K562 (cell line): Measurements from ENCODE around the gene NCOA4. TPM values are rescaled to one million over a fixed set of nuclear protein-coding genes. Genes with fewer than 3 reads are reported as not detected.

Source experiments
- CHD4 ChIP-seq: fragments of 200-600 bp; sonication (generic); IDR thresholded peaks from 3 replicates; pipeline ENCODE4 v1.6.1; 2012; ENCODE audit warnings: low read depth, mild to moderate bottlenecking, mixed read lengths, low read length, inconsistent platforms; ENCODE audit not compliant: insufficient read depth, insufficient replicate concordance, poor library complexity, severe bottlenecking
- CTCFL ChIP-seq: IDR thresholded peaks from 2 replicates; pipeline ENCODE4 v1.6.1; 2011; ENCODE audit warnings: borderline replicate concordance, low read depth, mild to moderate bottlenecking, moderate library complexity, low read length; ENCODE audit not compliant: insufficient read depth, poor library complexity, severe bottlenecking
- DNMT1 ChIP-seq: fragments of 450-650 bp; IDR thresholded peaks from 2 replicates; pipeline ENCODE4 v1.6.1; 2016; ENCODE audit warnings: antibody characterized with exemption, mild to moderate bottlenecking
- ELF2 ChIP-seq: fragments of 250-450 bp; sonication (Bioruptor Pico); IDR thresholded peaks from 2 replicates; pipeline ENCODE4 v1.5.0; 2021; ENCODE audit warnings: mild to moderate bottlenecking
- FOXJ2 ChIP-seq: fragments of 200-800 bp; sonication (Bioruptor generic); IDR thresholded peaks from 2 replicates; pipeline ENCODE4 v1.6.1; 2016; ENCODE audit warnings: missing genetic modification characterization, missing compliant biosample characterization
- HDAC1 ChIP-seq, 2 experiments: fragments of 450-650 bp; IDR thresholded peaks; 2 replicates each; pipeline ENCODE4 v1.6.1; 2016 to 2017; ENCODE audit warnings: inconsistent platforms in 1 of 2, mild to moderate bottlenecking in 1 of 2, moderate library complexity in 1 of 2
- KDM5B ChIP-seq: fragments of 200-600 bp; sonication (generic); IDR thresholded peaks from 2 replicates; pipeline ENCODE4 v1.6.1; 2012; ENCODE audit warnings: low read depth, mild to moderate bottlenecking, moderate library complexity, low read length, control low read depth, inconsistent platforms; ENCODE audit not compliant: insufficient replicate concordance
- MAZ ChIP-seq, 2 experiments: fragments of 450-650 bp in 1 of 2; sonication (generic) in 1 of 2; formaldehyde crosslinking; IDR thresholded peaks in 1 of 2; conservative IDR thresholded peaks in 1 of 2; 2 replicates each; pipeline versions ENCODE4 v1.4.0 to v1.5.0; 2020; ENCODE audit warnings: mild to moderate bottlenecking in 1 of 2, missing genetic modification reagents in 1 of 2
- NR4A1 ChIP-seq, 2 experiments: fragments of 250-450 bp in 1 of 2; fragments of 450-650 bp in 1 of 2; sonication (Bioruptor Pico) in 1 of 2; IDR thresholded peaks; 2 replicates each; pipeline versions ENCODE4 v1.4.0 to v1.6.1; 2016 to 2020; ENCODE audit warnings: mild to moderate bottlenecking in 2 of 2, missing compliant biosample characterization in 1 of 2, missing genetic modification characterization in 1 of 2, moderate library complexity in 1 of 2
- RBBP5 ChIP-seq: fragments of 200-600 bp; sonication (generic); IDR thresholded peaks from 2 replicates; pipeline ENCODE4 v1.6.1; 2012; ENCODE audit warnings: borderline replicate concordance, mild to moderate bottlenecking, low read length, control low read depth, inconsistent platforms; ENCODE audit not compliant: insufficient read depth, poor library complexity, severe bottlenecking
- RBM25 ChIP-seq: fragments of 200-400 bp; formaldehyde crosslinking; IDR thresholded peaks from 2 replicates; pipeline ENCODE4 v1.6.1; 2018; ENCODE audit warnings: low read length, low read depth, moderate library complexity; ENCODE audit not compliant: severe bottlenecking
- RREB1 ChIP-seq: fragments of 250-450 bp; sonication (Bioruptor Pico); IDR thresholded peaks from 2 replicates; pipeline ENCODE4 v1.4.0; 2020
- ZFP36 ChIP-seq: fragments of 150-350 bp; IDR thresholded peaks from 2 replicates; pipeline ENCODE4 v1.6.1; 2018; ENCODE audit warnings: low read length, low read depth; ENCODE audit not compliant: partially characterized antibody
- ZNF551 ChIP-seq: fragments of 250-450 bp; sonication (Bioruptor Pico); IDR thresholded peaks from 2 replicates; pipeline ENCODE4 v1.5.0; 2021; ENCODE audit warnings: mild to moderate bottlenecking, moderate library complexity
- ZNF778 ChIP-seq: fragments of 450-650 bp; formaldehyde crosslinking; IDR thresholded peaks from 2 replicates; pipeline ENCODE4 v1.4.0; 2020; ENCODE audit warnings: mild to moderate bottlenecking, moderate library complexity
- polyA plus RNA-seq, 8 experiments: library from polyadenylated mRNA; depleted of rRNA in 4 of 8; stranded (reverse) in 5 of 8; unstranded in 3 of 8; fragments of >200 nt; fragmentation: Nextera tagmentation in 2 of 8; fragmentation: Illumina TruSeq in 1 of 8; extraction: Ambion mirVana in 2 of 8; extraction: Trizol in 1 of 8; gene quantifications; 2 replicates each; pipeline versions ENCODE4 v1.2.1 to v1.2.3, GENCODE V29; 2011 to 2014; ENCODE audit warnings: inconsistent platforms in 1 of 8, missing spikeins in 1 of 8
- total RNA-seq, 7 experiments: library from RNA; depleted of rRNA in 6 of 7; stranded (reverse); fragments of >200 nt in 6 of 7; fragmentation: Illumina TruSeq in 2 of 7; extraction: Trizol in 2 of 7; gene quantifications; 2 replicates each; pipeline versions ENCODE4 v1.2.1 to v1.2.3, GENCODE V29; 2011 to 2021; ENCODE audit warnings: low replicate concordance in 1 of 7

Gene NCOA4
- total and polyA plus RNA-seq, 9 of the 15 experiments (the other 6 are each of a cell fraction or from before 2014, with no cell fraction given), result 89.8 to 283 (median 181) TPM

- TF ChIP-seq ZNF551 (CRISPR knock-in tag) (no peak), HDAC1 (IDR thresholded peaks at IDR 0.05) (peak in 1 of 2 experiments; percentile 96; a peak in 2 of 4 replicates), ELF2 (CRISPR knock-in tag) (0 out of 2 replicates have a peak, but pooled peaks have one; percentile 38), CHD4 (no peak), ZNF778 (no peak), ZFP36 (peak; percentile 39), FOXJ2 (tag) (peak; percentile 11; the same call in 1 of the 2 replicates), NR4A1 (CRISPR knock-in tag; IDR thresholded peaks at IDR 0.05) (0 out of 2 replicates have a peak, but pooled peaks have one; percentile 5), NR4A1 (tag; IDR thresholded peaks at IDR 0.05) (no peak), DNMT1 (no peak), CTCFL (peak; percentile 99), MAZ (CRISPR knock-in tag; conservative IDR thresholded peaks at IDR 0.05 in 1 of 2, IDR thresholded peaks at IDR 0.05 in 1 of 2) (peak; percentile 62 to 70), KDM5B (peak; percentile 93), RBM25 (peak; percentile 84), RBBP5 (peak; percentile 92), RREB1 (0 out of 2 replicates have a peak, but pooled peaks have one; percentile 57)
Observed at GRCh38 chr10:46030091-46030937, at the start of gene NCOA4 (continued).
